ENCODE measurements around the gene MAP3K8. TPM values are rescaled to one million over a fixed set of nuclear protein-coding genes. Genes with fewer than 3 reads are reported as not detected.

Gene MAP3K8
- total RNA-seq, 2 donors from 2014 or later = 9.9 to 11.2 TPM

DNA sequence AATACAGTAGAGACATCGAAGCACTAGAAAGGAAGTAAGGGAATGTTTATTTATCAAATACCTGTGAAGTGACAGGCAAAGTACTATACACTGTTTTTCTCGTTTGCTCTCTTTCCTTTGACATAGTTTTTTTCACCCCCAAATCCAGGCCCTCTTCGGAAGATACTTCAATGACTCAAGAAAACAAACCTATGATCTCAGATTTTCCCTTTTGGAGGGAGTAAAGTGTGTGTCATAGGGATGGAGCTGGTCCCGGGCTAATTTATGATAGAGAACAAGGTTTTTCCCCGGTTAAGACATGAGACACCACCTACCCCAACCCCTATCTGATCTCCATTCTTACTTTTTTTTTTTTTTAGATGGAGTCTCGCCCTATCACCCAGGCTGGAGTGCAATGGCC lies 61.7 kb downstream of the MAP3K8 start:
- Histone ChIP-seq H3K27me3 (no peaks in the 10 kb centered on the region), H3K36me3 (replicated peaks in 1 of 2; ENCODE audit: insufficient read depth in 1 of 2, low read depth in 2 of 2) (no peaks in the 10 kb centered on the region), H3K9me3 (no peaks in the 10 kb centered on the region), H3K4me3 (no peak overlapping the region), H3K27ac (no peak overlapping the region), H3K4me1 (peaks cover 4% of the 10 kb centered on the region)
- 72 to 76% methylated on average over 6 of the region's 6 CpGs for WGBS, 2 donors
- intact Hi-C loops (cut with DNase I) = no loop called here
- DNase-seq (no peak), ATAC-seq (no peak)
- TF ChIP-seq CTCF (IDR thresholded peaks at IDR 0.05) = no peak
- no peak for TF ChIP-seq POLR2A (IDR thresholded peaks at IDR 0.05)

GRCh38 chr10:30499816-30500215 lies 65.8 kb downstream of the MAP3K8 start:
- WGBS, 2 donors = 66 to 67% methylated on average over 1 of the region's 1 CpG
- TF ChIP-seq POLR2A (IDR thresholded peaks at IDR 0.05) (no peak), CTCF (IDR thresholded peaks at IDR 0.05) (no peak)
- Histone ChIP-seq H3K4me1 (no peaks in the 10 kb centered on the region), H3K9me3 (no peaks in the 10 kb centered on the region), H3K36me3 (replicated peaks in 1 of 2; ENCODE audit: insufficient read depth in 1 of 2, low read depth in 2 of 2) (no peaks in the 10 kb centered on the region), H3K27ac (no peak overlapping the region), H3K27me3 (no peaks in the 10 kb centered on the region), H3K4me3 (no peak overlapping the region)
- intact Hi-C loops (cut with DNase I) = no loop called here
- no peak for DNase-seq
- ATAC-seq = no peak

DNA sequence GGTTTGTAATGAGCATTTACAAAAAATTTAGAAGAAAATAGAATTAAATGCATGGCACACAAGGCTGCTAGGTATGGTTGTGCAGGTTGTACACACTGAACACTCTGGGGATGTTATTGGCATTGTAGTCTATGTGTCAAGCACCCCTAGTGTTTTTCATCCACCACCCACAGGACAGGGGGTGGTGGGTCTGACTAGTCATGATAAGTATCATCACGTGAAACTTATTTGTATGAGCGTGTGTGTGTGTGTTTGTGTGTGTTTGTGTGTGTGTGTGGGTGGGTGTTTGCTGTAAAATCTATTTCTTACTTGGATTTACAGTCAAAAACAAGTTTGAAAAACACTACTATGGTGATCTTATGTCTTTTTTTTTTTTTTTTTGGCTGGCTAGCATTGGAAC lies 66.5 kb downstream of the MAP3K8 start:
- intact Hi-C loops (cut with DNase I) = no loop called here
- H3K4me1 ChIP-seq = no peaks in the 10 kb centered on the region
- H3K9me3 ChIP-seq = no peaks in the 10 kb centered on the region
- ATAC-seq (no peak), DNase-seq (no peak)
- H3K36me3 ChIP-seq (replicated peaks in 1 of 2; ENCODE audit: insufficient read depth in 1 of 2, low read depth in 2 of 2) = no peaks in the 10 kb centered on the region
- H3K27ac ChIP-seq = no peak overlapping the region
- no peak overlapping the region for H3K4me3 ChIP-seq
- TF ChIP-seq CTCF (IDR thresholded peaks at IDR 0.05) = no peak
- no peak for TF ChIP-seq POLR2A (IDR thresholded peaks at IDR 0.05)
- no peaks in the 10 kb centered on the region for H3K27me3 ChIP-seq
- WGBS, 2 donors = 72 to 86% methylated on average over 2 of the region's 2 CpGs

DNA sequence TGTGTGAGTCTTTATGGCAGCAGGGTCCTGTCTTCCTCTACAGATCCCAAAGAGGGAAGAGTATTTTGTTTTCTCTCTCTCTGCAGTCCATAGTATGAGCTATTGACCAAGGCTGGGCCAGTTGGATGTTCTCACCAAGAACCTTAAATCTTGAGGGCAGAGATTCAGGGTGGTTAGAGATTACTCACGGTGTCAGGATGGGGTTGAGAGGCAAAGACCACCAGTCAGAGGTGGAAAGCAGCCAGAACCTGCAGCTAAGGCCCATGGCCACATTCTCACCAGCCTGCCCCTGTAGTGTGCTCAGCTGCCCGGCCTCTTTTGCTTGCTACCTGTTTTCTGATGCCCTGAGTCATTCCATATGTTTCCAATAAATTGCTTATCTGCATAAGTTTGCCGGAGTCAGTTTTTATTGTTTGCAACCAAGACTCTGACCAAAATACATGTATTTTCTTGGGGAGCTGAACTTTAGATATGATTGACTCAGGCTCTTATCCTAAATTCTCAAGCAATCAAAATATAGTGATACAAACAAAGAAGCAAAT lies 67.0 kb downstream of the MAP3K8 start:
- intact Hi-C loops (cut with DNase I) = no loop called here

More for the DNA sequence above, 67.0 kb downstream of the MAP3K8 start:
- no peak for ATAC-seq
- no peak for DNase-seq
- H3K9me3 ChIP-seq = no peaks in the 10 kb centered on the region
- no peaks in the 10 kb centered on the region for H3K27me3 ChIP-seq
- no peaks in the 10 kb centered on the region for H3K36me3 ChIP-seq (replicated peaks in 1 of 2; ENCODE audit: insufficient read depth in 1 of 2, low read depth in 2 of 2)
- H3K4me3 ChIP-seq = no peak overlapping the region
- H3K4me1 ChIP-seq = no peaks in the 10 kb centered on the region
- TF ChIP-seq POLR2A (IDR thresholded peaks at IDR 0.05) (no peak), CTCF (IDR thresholded peaks at IDR 0.05) (no peak)
- H3K27ac ChIP-seq = no peak overlapping the region
- 55 to 73% methylated on average over 3 of the region's 3 CpGs for WGBS, 2 donors
